Peyer's patch (tissue), 4 donors: ENCODE data around the gene LARP4B.

Experiments
- CTCF ChIP-seq, 6 experiments: fragments of 450-650 bp in 4 of 6; fragments of 200-600 bp in 2 of 6; sonication (generic) in 1 of 6; IDR thresholded peaks; one replicate each; pipeline ENCODE4 v1.5.1; 2017 to 2019; ENCODE audit warnings: antibody characterized with exemption in 6 of 6, mild to moderate bottlenecking in 3 of 6, moderate library complexity in 1 of 6
- POLR2A ChIP-seq, 2 donors: fragments of 450-650 bp; IDR thresholded peaks; one replicate each; pipeline ENCODE4 v1.5.1; 2017; ENCODE audit warnings: antibody characterized with exemption in 2 of 2, mild to moderate bottlenecking in 2 of 2, moderate library complexity in 2 of 2

GRCh38 chr10:949446-949845 is 17.9 kb upstream of the LARP4B start:
- TF ChIP-seq CTCF (IDR thresholded peaks at IDR 0.05), result no peak
- TF ChIP-seq POLR2A (IDR thresholded peaks at IDR 0.05), result no peak
